ENCODE measurements around the gene NUTM2B.
"Not testable (repeated sequence)": the region's sequence is repeated elsewhere in the genome, so short reads cannot be mapped to it uniquely, and the experiment has no call there.

NUTM2B gene, protein sequence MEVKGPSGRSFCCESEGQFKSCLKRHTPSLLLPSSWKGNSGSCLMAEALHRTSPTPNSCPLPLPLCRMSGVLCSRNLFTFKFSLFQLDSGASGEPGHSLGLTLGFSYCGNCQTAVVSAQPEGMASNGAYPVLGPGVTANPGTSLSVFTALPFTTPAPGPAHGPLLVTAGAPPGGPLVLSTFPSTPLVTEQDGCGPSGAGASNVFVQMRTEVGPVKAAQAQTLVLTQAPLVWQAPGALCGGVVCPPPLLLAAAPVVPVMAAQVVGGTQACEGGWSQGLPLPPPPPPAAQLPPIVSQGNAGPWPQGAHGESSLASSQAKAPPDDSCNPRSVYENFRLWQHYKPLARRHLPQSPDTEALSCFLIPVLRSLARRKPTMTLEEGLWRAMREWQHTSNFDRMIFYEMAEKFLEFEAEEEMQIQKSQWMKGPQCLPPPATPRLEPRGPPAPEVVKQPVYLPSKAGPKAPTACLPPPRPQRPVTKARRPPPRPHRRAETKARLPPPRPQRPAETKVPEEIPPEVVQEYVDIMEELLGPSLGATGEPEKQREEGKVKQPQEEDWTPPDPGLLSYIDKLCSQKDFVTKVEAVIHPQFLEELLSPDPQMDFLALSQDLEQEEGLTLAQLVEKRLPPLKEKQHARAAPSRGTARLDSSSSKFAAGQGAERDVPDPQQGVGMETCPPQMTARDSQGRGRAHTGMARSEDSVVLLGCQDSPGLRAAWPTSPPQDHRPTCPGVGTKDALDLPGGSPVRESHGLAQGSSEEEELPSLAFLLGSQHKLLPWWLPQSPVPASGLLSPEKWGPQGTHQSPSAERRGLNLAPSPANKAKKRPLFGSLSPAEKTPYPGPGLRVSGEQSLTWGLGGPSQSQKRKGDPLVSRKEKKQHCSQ

DNA sequence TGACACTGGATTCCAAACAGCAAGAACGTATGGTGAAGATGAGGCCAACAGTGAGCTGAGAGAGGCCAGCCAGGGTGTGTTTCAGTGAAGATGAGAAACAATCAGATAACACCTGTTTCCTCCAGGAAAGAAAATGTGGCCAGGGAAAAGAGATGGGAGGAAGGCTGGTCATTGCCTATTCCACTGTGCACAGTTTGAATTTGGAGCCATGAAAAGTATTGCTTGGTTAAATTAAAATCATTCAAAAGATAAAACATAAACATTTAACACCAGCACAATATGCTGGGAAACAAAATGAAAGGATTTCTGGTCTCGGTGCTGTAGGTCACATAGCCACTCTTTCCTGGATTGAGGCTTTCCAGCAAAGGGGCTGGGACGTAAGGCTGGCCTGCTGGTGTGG lies at the start of gene NUTM2B:
Gene NUTM2B, plus strand, starts transcription at position 301 of the 400 bp plus-strand sequence. CDS start 383 bp downstream, outside the sequence.
- DNase-seq (ENCODE audit: low spot score); H3K4me3 ChIP-seq; H3K27ac ChIP-seq: not testable (repeated sequence)

DNA sequence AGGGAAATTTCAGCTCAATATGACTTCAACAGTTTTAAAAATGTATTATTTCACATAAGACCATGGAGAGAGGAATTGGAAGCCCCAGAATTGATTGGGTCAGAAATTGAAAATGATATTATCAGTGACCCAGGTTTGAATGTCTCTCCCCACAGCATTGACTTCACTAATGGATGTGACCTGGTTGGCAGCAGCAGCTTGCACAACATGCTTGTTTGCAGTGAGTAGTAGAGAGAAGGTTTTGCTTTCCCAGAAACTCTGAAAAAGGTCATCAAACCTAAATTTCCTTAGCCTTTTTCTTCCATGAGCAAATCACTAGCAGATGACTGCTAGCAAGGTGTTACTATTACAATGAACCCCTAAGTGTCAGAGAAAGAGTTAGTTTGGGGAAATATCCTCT lies 39.7 kb upstream of the NUTM2B start:
- not testable (repeated sequence) for H3K27ac ChIP-seq; H3K4me3 ChIP-seq; DNase-seq (ENCODE audit: low spot score)

DNA sequence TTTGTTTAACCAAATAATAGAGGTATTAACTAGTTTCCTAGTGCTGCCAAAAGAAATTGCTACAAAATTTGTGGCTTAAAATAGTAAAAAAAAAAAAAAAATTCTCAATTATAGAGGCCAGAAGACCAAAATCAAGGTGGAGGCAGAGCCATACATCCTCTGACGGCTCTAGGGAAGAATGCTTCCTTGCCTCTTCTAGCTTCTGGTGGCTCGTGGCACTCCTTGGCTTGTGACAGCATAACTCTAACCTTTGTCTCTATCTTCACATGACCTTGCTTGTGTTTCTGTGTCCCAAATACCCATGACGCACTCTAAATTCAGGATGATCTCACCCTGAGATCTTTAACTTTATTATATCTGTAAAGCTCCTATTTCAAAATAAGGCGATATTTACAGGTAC lies 38.3 kb upstream of the NUTM2B start:
- H3K4me3 ChIP-seq; DNase-seq (ENCODE audit: low spot score); H3K27ac ChIP-seq: not testable (repeated sequence)

GRCh38 chr10:79669248-79669788 lies 33.7 kb upstream of the NUTM2B start:
- not testable (repeated sequence) for DNase-seq (ENCODE audit: low spot score); H3K4me3 ChIP-seq; H3K27ac ChIP-seq

DNA sequence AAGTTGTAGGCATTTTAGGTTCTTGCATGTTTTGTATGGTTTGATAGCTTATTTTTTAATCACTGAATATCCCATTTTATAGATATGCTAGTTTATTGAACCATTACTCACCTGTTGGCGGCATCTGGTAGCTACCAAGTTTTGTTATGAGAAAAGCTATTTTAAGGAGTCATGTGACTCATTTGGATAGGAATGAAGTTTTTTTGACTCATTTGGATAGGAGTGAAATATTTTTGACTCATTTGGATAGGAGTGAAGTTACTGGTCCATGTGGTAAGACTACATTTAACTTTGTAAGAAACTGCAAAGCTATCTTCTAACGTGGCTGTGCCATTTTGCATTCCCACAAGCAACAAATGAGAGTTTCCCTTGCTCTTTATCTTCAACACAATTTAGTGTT lies 28.1 kb upstream of the NUTM2B start:
- not testable (repeated sequence) for DNase-seq (ENCODE audit: low spot score); H3K4me3 ChIP-seq; H3K27ac ChIP-seq

DNA sequence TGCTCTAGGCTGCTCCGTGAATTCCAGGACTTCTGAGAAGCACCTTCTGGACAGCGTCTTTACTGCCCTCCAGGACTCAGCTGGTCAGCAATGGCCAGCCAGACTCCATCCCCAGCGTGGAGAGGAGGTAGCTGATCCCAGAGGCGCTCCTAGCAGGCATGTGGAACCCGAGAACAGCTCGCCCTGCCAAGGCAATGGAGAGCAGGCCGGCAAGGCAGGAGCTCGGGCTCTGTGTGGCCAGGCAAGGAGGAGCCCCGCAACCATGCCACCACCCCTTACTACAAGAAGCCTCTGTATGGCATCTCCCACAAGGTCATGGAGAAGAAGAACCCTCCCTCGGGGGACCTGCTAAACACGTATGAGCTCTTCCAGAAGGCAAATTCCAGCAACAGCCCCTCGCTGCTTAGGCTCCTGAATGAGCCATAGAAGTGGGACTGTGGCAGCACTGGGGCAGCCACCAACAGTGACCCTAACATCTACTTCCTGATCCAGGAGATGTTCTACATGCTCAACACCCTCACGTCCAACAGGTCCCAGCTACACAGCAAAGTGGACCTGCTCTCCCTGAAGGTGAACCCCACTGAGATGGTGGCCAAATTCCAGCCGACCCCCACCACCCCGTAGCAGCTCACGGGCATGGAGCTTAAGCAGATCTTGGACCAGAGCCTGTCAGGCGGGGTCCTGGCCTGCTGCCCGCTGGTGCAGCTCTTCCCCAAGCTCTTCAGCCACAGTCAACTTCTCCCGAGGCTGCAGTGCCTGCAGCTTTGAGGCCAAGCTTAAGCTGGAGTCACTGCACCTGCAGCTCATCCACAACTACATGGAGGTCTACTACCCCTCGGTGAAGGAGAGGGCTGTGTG lies 19.8 kb upstream of the NUTM2B start:
- not testable (repeated sequence) for H3K4me3 ChIP-seq; H3K27ac ChIP-seq; DNase-seq (ENCODE audit: low spot score)

DNA sequence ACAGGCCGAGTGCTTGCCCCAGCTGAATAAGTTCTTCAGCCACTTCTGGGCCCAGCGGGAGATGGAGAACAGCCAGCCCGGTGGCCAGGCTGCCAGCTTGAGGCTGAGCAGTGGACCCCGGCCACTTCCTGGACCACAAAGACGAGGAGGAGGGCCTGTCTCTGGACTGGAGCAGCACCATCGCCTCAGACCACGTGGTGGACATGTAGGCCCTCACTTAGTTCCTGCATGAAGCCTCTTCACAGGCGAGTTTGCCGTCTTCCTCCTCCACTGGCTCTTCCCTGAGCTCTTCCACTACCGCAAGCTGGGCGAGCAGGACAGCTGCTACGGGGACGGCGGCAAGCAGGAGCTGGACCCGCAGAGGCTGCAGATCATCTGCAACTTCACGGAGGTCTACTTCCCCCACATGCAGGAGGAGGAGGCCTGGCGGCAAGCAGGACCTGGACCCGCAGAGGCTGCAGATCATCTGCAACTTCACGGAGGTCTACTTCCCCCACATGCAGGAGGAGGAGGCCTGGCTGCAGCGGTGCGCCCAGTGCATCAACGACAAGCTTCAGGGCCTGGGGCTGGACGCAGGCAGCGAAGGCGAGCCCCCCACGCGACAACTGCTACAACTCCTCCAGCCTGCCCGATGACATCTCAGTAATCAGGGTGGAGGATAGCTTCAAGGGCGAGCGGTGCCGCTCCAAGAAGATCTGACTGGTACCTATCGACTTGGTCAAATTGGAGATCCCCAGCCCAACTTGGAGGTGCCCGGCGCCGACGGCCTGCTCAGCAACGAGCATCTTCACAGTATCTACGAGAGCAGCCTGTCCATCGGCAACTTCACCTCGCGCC lies 18.9 kb upstream of the NUTM2B start:
- not testable (repeated sequence) for H3K4me3 ChIP-seq; H3K27ac ChIP-seq; DNase-seq (ENCODE audit: low spot score)

DNA sequence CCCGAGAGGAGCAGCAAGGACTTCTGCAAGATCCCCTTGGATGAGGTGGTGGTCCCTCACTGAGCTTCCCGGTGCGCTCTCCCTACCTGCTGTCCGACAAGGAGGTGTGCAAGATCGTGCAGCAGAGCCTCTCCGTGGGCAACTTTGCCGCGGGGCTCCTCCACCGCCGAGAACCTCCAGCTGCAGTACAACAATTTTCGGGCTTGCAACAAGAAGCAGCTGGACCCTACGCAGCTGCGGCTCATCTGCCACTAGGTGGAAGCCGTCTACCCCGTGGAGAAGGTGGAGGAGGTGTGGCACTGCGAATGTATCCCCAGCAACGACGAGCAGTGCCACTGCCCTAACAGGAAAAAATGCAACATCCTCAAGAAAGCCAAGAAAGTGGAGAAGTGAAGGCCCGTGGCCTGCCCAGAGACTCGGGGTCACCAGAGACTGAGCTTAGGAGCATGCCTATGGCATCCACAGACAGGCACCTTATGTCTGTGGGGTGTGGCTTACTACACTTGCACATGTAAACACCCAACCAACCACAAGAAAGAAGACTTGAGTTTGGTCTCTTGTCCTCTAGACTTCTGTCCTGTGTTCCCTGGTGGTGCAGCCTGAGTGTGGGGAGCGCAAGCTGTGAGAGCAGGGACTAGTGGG lies 17.9 kb upstream of the NUTM2B start:
- not testable (repeated sequence) for DNase-seq (ENCODE audit: low spot score); H3K27ac ChIP-seq; H3K4me3 ChIP-seq

DNA sequence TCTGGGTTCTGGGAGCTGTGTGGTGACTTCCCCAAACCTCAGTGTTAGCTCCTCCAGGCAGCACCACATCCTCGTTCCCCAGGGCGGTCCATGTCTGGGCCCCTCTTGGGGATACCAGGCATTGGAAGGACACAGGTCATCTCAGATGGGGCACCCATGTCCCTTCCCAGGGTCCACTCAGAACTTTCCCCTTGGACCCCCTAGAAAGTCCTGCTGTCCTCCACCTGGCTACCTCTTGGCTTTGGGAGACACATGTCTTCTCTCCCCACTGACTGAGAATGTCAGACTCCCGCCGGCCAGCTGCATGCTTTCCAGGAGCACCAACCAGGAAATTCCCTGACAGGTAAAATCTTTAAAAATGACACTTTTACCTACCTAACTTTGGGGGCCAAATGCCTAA lies 16.4 kb upstream of the NUTM2B start:
- not testable (repeated sequence) for H3K27ac ChIP-seq; DNase-seq (ENCODE audit: low spot score); H3K4me3 ChIP-seq

DNA sequence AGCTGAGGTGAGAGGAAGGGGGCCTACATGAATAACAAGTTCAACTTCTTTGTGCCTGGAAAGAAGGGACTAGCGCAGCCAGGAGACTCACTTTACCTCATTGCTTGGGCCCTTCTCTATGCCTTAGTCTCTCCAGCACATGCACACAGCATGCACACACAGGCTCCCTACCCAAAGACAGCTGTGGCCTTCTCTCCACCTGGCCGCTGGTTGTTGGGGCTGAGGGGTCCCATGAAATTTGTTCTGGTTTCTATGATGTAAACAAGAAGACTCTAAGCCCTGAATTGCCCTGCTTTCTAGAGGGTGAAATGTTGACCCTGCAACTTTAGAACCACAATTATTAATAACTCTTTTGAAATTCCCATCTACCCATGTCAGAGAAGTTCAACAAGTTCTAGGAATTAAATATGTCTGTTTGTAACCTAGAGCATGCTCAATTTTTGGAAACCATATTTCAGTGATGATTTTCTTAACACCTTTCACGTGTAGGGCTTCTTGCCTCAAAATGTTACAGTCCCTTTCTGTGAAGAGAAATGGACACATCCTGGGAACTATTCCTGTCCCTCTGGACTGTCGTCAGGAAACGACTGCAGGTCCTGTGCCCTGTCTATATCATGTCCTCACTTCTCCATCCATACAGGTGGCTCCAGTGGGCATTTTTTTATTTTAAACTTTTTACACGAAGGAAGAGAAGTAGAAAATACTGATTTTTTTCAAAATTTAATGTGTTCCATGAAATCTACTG lies 15.4 kb upstream of the NUTM2B start:
- not testable (repeated sequence) for DNase-seq (ENCODE audit: low spot score); H3K4me3 ChIP-seq

GRCh38 chr10:79688798-79689197 lies 14.2 kb upstream of the NUTM2B start:
- DNase-seq (ENCODE audit: low spot score); H3K4me3 ChIP-seq; H3K27ac ChIP-seq: not testable (repeated sequence)

More for the DNA sequence above, 15.4 kb upstream of the NUTM2B start:
- not testable (repeated sequence) for H3K27ac ChIP-seq

- H3K27ac ChIP-seq; DNase-seq (ENCODE audit: low spot score); H3K4me3 ChIP-seq: not testable (repeated sequence)
These were observed 6.4 kb upstream of the NUTM2B start for GRCh38 chr10:79696596-79696995.

DNA sequence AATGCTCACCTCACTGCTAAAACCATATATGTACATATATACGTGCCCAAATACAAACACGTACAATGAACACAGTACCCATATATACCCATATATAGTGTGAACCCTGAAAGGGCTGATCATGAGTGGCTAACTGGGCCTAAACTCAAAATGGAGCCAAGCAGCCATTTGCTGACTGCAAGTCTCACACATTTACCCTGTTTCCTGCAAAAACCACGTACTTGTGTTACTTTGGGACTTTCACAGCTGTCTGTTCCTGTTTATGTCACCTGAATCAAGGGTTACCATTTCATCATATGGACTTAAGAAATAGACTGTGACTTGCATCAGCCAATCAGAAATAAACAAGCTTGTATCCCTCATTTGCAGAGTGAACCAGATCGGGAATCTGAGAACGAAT lies 5.9 kb upstream of the NUTM2B start:
- not testable (repeated sequence) for H3K27ac ChIP-seq; DNase-seq (ENCODE audit: low spot score); H3K4me3 ChIP-seq

DNA sequence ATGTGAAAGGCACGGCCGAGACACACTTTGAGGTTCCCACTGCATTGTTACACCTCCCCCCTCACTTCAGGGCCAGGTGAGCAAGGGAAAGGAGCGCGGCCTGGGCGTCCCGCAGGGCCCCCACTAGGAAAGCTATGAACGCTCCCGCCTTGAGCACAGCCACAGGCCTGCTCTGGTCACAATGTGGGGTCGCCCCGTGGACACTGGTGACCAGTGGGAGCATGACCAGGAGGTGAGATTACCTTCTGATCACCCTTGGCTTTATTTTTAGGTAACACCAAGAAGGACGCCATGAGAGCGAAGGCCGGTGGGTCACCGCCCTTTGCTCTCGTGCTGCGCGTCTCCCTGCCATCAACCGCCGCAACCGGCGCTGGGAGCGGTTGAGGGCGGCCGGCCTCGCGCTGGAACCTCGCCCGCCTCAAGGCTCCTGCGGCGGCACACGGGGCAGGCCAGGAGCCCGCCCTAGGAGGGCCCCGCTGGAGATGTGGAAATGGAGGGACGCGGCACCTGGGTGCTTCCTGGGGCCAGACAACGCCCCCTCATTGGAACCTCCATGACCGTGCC lies 2.6 kb upstream of the NUTM2B start:
- not testable (repeated sequence) for H3K27ac ChIP-seq; H3K4me3 ChIP-seq; DNase-seq (ENCODE audit: low spot score)

DNA sequence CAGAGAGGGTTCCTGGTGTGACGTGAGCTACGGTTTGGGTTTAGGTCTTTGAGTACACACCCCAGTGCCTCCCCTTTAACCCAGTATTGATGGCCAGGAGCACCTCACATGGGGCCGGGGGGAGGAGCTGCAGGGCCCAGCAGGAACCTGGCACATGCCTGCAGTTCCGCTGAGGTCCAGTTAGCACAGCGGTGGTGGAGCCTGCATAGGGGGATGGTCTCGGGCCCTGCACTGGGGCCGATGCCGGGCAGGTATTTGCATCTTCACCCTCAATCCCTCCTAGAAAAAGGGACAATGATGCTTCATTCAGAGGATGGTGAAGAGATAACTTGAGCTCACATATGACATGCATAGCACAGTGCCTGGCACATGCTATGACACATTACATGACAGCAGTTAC lies 4.0 kb downstream of the NUTM2B start:
- not testable (repeated sequence) for DNase-seq (ENCODE audit: low spot score); H3K27ac ChIP-seq; H3K4me3 ChIP-seq

DNA sequence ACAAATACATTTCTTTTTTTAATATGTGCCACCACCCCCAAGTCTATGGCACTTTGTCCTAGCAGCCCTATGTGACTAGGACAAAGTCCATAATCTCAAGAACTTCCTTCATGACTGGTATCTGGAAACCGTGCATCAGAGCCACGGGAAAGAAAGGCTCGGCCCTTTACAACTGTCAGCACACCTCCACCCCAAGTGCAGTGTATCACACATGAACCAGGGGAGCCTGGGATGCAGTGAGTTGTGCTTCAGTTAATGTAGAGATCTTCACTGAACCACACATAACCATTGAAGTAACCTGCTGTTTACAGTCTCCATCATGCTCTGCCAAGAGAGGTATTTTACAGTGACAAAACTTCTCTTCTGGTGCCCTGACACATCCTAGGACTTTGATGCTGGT lies 11.9 kb downstream of the NUTM2B start:
- DNase-seq (ENCODE audit: low spot score); H3K4me3 ChIP-seq; H3K27ac ChIP-seq: not testable (repeated sequence)

All from coronary artery (tissue), 2 donors.